Loucy (cell line): Measurements from ENCODE around the gene MPIG6B.

ENCODE experiments used
- EZH2phosphoT487 ChIP-seq: fragments of 200-600 bp; IDR thresholded peaks from 2 replicates; pipeline ENCODE4 v1.6.1; 2018; ENCODE audit warnings: antibody characterized with exemption, mild to moderate bottlenecking, moderate library complexity, borderline replicate concordance
- TF ChIP-seq, protein P1 (sequence below): fragments of 200-600 bp; sonication (generic); conservative IDR thresholded peaks from 2 replicates; pipeline ENCODE4 v1.5.1; 2014; ENCODE audit warnings: mild to moderate bottlenecking, antibody characterized with exemption, low read length

DNA sequence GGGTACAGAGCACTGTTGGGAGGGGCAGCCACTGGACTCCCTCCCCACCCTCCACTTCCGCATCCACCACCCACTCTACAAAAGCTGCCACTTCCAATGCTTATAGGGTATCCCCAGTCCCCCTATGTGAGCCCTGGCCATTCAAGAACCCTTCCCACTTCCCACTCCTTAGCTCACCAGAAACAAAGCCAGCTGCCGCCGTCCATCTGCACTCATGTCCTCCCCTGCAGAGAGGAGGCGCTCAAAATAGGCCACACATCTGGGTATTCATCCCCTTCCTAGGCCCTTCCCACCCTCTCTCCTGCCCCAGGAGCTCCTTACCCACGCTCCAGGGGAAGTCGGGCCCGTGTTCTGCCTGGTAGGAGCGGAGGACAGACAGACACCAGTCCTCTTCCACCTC lies 35.9 kb upstream of the MPIG6B start:
- TF ChIP-seq, protein P1, sequence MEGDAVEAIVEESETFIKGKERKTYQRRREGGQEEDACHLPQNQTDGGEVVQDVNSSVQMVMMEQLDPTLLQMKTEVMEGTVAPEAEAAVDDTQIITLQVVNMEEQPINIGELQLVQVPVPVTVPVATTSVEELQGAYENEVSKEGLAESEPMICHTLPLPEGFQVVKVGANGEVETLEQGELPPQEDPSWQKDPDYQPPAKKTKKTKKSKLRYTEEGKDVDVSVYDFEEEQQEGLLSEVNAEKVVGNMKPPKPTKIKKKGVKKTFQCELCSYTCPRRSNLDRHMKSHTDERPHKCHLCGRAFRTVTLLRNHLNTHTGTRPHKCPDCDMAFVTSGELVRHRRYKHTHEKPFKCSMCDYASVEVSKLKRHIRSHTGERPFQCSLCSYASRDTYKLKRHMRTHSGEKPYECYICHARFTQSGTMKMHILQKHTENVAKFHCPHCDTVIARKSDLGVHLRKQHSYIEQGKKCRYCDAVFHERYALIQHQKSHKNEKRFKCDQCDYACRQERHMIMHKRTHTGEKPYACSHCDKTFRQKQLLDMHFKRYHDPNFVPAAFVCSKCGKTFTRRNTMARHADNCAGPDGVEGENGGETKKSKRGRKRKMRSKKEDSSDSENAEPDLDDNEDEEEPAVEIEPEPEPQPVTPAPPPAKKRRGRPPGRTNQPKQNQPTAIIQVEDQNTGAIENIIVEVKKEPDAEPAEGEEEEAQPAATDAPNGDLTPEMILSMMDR = no peak
- TF ChIP-seq EZH2phosphoT487 = no peak
